K562 (cell line): ENCODE measurements around the gene CENPC. TPM values are rescaled to one million over a fixed set of nuclear protein-coding genes. Genes with fewer than 3 reads are reported as not detected.
A peak's percentile ranks its signal among the peaks of the same experiment; 100 is the strongest.

Experiments
- CBFA2T2 ChIP-seq: fragments of 450-650 bp; conservative IDR thresholded peaks from 2 replicates; pipeline ENCODE4 v1.6.1; 2017; ENCODE audit warnings: mild to moderate bottlenecking
- ETV6 ChIP-seq, 3 experiments: fragments of 150-350 bp in 1 of 3; sonication (generic) in 1 of 3; formaldehyde crosslinking in 1 of 3; IDR thresholded peaks; 2 replicates each; pipeline versions ENCODE4 v1.6.1 to v1.8.0; 2014 to 2022; ENCODE audit warnings: borderline replicate concordance in 2 of 3, low read depth in 2 of 3, antibody characterized with exemption in 1 of 3, low read length in 1 of 3, mild to moderate bottlenecking in 1 of 3, missing genetic modification reagents in 1 of 3
- GATA2 ChIP-seq: sonication (generic); formaldehyde crosslinking; IDR thresholded peaks from 2 replicates; pipeline ENCODE4 v1.4.0; 2020; ENCODE audit warnings: mild to moderate bottlenecking, missing genetic modification reagents
- HEY1 ChIP-seq: fragments of 250-450 bp; sonication (Bioruptor Pico); IDR thresholded peaks from 2 replicates; pipeline ENCODE4 v1.5.0; 2020; ENCODE audit warnings: mild to moderate bottlenecking, moderate library complexity, borderline replicate concordance
- HLTF ChIP-seq: fragments of 450-650 bp; IDR thresholded peaks from 2 replicates; pipeline ENCODE4 v1.6.1; 2016
- NR2F6 ChIP-seq: fragments of 450-650 bp; formaldehyde crosslinking; IDR thresholded peaks from 2 replicates; pipeline ENCODE4 v1.4.0; 2020; ENCODE audit warnings: mild to moderate bottlenecking
- PML ChIP-seq: IDR thresholded peaks from 2 replicates; pipeline ENCODE4 v1.6.1; 2012; ENCODE audit warnings: low read length, inconsistent platforms
- POLR3A ChIP-seq: IDR thresholded peaks from 2 replicates; pipeline ENCODE4 v1.6.1; 2011; ENCODE audit warnings: borderline replicate concordance, mild to moderate bottlenecking, moderate library complexity; ENCODE audit not compliant: insufficient read length, insufficient read depth; ENCODE audit errors: extremely low read depth
- SMARCE1 ChIP-seq: fragments of 450-650 bp; IDR thresholded peaks from 2 replicates; pipeline ENCODE4 v1.7.1; 2016; ENCODE audit warnings: mild to moderate bottlenecking
- TAF1 ChIP-seq: IDR thresholded peaks from 2 replicates; pipeline ENCODE4 v1.6.1; 2011; ENCODE audit warnings: mild to moderate bottlenecking, low read length, moderate library complexity; ENCODE audit not compliant: insufficient read depth, control insufficient read depth, severe bottlenecking; ENCODE audit errors: extremely low read depth
- YY1 ChIP-seq, 3 experiments: IDR thresholded peaks; 2 replicates each; pipeline ENCODE4 v1.6.1; 2011; ENCODE audit warnings: low read length in 2 of 3, mild to moderate bottlenecking in 2 of 3, moderate library complexity in 2 of 3, borderline replicate concordance in 1 of 3, control low read depth in 1 of 3, low read depth in 1 of 3; ENCODE audit not compliant: insufficient read depth in 3 of 3, insufficient replicate concordance in 2 of 3, control insufficient read depth in 1 of 3, insufficient read length in 1 of 3; ENCODE audit errors: extremely low read depth in 1 of 3
- ZC3H8 ChIP-seq: fragments of 450-650 bp; IDR thresholded peaks from 2 replicates; pipeline ENCODE4 v1.6.1; 2017
- ZNF316 ChIP-seq: fragments of 450-650 bp; IDR thresholded peaks from 2 replicates; pipeline ENCODE4 v1.6.1; 2016
- ZNF41 ChIP-seq: fragments of 250-450 bp; sonication (Bioruptor Pico); conservative IDR thresholded peaks from 2 replicates; pipeline ENCODE4 v1.4.0; 2020; ENCODE audit warnings: mild to moderate bottlenecking
- polyA plus RNA-seq, 8 experiments: library from polyadenylated mRNA; depleted of rRNA in 4 of 8; stranded (reverse) in 5 of 8; unstranded in 3 of 8; fragments of >200 nt; fragmentation: Nextera tagmentation in 2 of 8; fragmentation: Illumina TruSeq in 1 of 8; extraction: Ambion mirVana in 2 of 8; extraction: Trizol in 1 of 8; gene quantifications; 2 replicates each; pipeline versions ENCODE4 v1.2.1 to v1.2.3, GENCODE V29; 2011 to 2014; ENCODE audit warnings: inconsistent platforms in 1 of 8, missing spikeins in 1 of 8
- total RNA-seq, 7 experiments: library from RNA; depleted of rRNA in 6 of 7; stranded (reverse); fragments of >200 nt in 6 of 7; fragmentation: Illumina TruSeq in 2 of 7; extraction: Trizol in 2 of 7; gene quantifications; 2 replicates each; pipeline versions ENCODE4 v1.2.1 to v1.2.3, GENCODE V29; 2011 to 2021; ENCODE audit warnings: low replicate concordance in 1 of 7
- TF ChIP-seq, protein P1 (sequence below): sonication (generic); formaldehyde crosslinking; IDR thresholded peaks from 2 replicates; pipeline ENCODE4 v1.8.1; 2022; ENCODE audit warnings: missing genetic modification reagents
- TF ChIP-seq, protein P2 (sequence below): fragments of 250-450 bp; sonication (Bioruptor Pico); IDR thresholded peaks from 2 replicates; pipeline ENCODE4 v1.4.0; 2020
- TF ChIP-seq, protein P3 (sequence below): sonication (generic); formaldehyde crosslinking; IDR thresholded peaks from 2 replicates; pipeline ENCODE4 v1.9.0; 2022; ENCODE audit warnings: mild to moderate bottlenecking, missing genetic modification reagents
- TF ChIP-seq, protein P4 (sequence below): sonication (generic); formaldehyde crosslinking; IDR thresholded peaks from 2 replicates; pipeline ENCODE4 v1.8.0; 2022; ENCODE audit warnings: mild to moderate bottlenecking, missing genetic modification reagents
- TF ChIP-seq, protein P5 (sequence below): fragments of 450-650 bp; IDR thresholded peaks from 2 replicates; pipeline ENCODE4 v1.7.0; 2016; ENCODE audit warnings: borderline replicate concordance

Gene CENPC
- total and polyA plus RNA-seq, 9 of the 15 experiments (the other 6 are each of a cell fraction or from before 2014, with no cell fraction given): 18.1 to 48.5 (median 30.8) TPM

DNA sequence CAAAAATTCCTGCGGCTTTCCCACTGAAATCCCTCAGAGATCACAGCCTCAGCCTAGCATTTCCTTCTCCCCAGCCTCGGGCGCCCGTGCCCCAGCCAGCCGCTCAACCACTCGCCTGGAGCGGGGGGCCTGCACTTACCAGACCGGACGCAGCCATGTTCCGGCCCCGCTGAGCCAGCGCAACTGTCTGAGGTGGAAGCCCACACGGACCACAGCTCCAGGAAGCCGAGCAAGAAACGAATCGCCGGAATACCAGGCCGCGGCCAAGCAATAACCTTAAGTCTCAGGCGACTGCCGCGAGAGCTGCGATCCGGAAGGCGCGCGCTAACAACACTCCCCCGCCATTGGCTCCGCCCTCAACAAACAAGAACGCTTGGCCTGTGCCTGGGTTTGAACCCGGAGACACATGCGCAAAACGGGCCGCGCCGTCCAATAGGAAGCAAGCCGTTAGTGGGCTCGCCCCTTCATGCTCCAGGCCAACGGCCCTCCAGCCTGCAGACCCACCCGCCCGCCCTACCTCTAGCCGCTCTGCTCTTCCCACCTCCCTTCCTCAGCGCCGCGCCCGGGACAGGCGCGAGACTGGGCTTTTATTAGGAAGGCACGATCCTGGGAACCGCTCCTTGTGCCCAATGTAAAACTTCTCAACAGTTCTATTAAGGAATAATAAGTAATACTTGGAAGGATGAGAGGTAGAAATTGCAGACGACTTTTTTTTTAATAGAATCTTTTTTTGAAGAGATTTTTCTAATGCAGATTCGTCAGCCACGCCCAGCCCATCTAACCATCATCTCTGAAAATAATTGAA, at the start of gene CENPC (continued):
- peak; percentile 93 for TF ChIP-seq TAF1
- 0 out of 2 replicates have a peak, but pooled peaks have one; percentile 50 for TF ChIP-seq ZC3H8
- TF ChIP-seq ZNF316: no peak
- TF ChIP-seq, protein P1, sequence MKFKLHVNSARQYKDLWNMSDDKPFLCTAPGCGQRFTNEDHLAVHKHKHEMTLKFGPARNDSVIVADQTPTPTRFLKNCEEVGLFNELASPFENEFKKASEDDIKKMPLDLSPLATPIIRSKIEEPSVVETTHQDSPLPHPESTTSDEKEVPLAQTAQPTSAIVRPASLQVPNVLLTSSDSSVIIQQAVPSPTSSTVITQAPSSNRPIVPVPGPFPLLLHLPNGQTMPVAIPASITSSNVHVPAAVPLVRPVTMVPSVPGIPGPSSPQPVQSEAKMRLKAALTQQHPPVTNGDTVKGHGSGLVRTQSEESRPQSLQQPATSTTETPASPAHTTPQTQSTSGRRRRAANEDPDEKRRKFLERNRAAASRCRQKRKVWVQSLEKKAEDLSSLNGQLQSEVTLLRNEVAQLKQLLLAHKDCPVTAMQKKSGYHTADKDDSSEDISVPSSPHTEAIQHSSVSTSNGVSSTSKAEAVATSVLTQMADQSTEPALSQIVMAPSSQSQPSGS: no peak
- TF ChIP-seq ZNF41 (CRISPR knock-in tag): no peak
- TF ChIP-seq GATA2 (CRISPR knock-in tag): no peak
- TF ChIP-seq HLTF: 0 out of 2 replicates have a peak, but pooled peaks have one; percentile 42
- TF ChIP-seq YY1 (IDR thresholded peaks at IDR 0.05; ENCODE audit: borderline replicate concordance in 1 of 3, control insufficient read depth in 1 of 3, extremely low read depth in 1 of 3, insufficient read depth in 3 of 3, insufficient read length in 1 of 3, insufficient replicate concordance in 2 of 3, low read depth in 1 of 3, low read length in 2 of 3): peak in 2 of 3 experiments; percentile 84 to 89
- TF ChIP-seq, protein P2, sequence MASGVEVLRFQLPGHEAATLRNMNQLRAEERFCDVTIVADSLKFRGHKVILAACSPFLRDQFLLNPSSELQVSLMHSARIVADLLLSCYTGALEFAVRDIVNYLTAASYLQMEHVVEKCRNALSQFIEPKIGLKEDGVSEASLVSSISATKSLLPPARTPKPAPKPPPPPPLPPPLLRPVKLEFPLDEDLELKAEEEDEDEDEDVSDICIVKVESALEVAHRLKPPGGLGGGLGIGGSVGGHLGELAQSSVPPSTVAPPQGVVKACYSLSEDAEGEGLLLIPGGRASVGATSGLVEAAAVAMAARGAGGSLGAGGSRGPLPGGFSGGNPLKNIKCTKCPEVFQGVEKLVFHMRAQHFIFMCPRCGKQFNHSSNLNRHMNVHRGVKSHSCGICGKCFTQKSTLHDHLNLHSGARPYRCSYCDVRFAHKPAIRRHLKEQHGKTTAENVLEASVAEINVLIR: no peak
- no peak for TF ChIP-seq SMARCE1
- TF ChIP-seq POLR3A: no peak
- TF ChIP-seq, protein P3, sequence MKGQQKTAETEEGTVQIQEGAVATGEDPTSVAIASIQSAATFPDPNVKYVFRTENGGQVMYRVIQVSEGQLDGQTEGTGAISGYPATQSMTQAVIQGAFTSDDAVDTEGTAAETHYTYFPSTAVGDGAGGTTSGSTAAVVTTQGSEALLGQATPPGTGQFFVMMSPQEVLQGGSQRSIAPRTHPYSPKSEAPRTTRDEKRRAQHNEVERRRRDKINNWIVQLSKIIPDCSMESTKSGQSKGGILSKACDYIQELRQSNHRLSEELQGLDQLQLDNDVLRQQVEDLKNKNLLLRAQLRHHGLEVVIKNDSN (CRISPR knock-in tag): peak; percentile 62; the same call in 1 of the 2 replicates
- TF ChIP-seq PML: peak; percentile 76
- no peak for TF ChIP-seq ETV6 (IDR thresholded peaks at IDR 0.05; ENCODE audit: borderline replicate concordance in 1 of 2, low read depth in 2 of 2, low read length in 1 of 2)
- no peak for TF ChIP-seq ETV6 (CRISPR knock-in tag; IDR thresholded peaks at IDR 0.05; ENCODE audit: borderline replicate concordance)
- no peak for TF ChIP-seq HEY1 (CRISPR knock-in tag)
- TF ChIP-seq CBFA2T2: no peak
- TF ChIP-seq, protein P4, sequence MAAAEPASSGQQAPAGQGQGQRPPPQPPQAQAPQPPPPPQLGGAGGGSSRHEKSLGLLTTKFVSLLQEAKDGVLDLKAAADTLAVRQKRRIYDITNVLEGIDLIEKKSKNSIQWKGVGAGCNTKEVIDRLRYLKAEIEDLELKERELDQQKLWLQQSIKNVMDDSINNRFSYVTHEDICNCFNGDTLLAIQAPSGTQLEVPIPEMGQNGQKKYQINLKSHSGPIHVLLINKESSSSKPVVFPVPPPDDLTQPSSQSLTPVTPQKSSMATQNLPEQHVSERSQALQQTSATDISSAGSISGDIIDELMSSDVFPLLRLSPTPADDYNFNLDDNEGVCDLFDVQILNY: no peak
- TF ChIP-seq, protein P5, sequence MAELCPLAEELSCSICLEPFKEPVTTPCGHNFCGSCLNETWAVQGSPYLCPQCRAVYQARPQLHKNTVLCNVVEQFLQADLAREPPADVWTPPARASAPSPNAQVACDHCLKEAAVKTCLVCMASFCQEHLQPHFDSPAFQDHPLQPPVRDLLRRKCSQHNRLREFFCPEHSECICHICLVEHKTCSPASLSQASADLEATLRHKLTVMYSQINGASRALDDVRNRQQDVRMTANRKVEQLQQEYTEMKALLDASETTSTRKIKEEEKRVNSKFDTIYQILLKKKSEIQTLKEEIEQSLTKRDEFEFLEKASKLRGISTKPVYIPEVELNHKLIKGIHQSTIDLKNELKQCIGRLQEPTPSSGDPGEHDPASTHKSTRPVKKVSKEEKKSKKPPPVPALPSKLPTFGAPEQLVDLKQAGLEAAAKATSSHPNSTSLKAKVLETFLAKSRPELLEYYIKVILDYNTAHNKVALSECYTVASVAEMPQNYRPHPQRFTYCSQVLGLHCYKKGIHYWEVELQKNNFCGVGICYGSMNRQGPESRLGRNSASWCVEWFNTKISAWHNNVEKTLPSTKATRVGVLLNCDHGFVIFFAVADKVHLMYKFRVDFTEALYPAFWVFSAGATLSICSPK: no peak
- no peak for TF ChIP-seq NR2F6 (CRISPR knock-in tag)
